A673 (cell line): ENCODE results near the gene CLASRP. TPM values are rescaled to one million over a fixed set of nuclear protein-coding genes. Genes with fewer than 3 reads are reported as not detected.

ENCODE experiments used
- BruUV-seq: library from RNA; stranded (reverse); fragments of 400-500 nt; replicated peaks from 2 replicates; lab custom pipeline; 2021; lab: Mats Ljungman, UMichigan
- CTCF ChIA-PET: fragments of 300-600 bp; sonication (Branson Sonifier 250); formaldehyde crosslinking; loops from one replicate; lab custom pipeline; 2022; ENCODE audit warnings: antibody characterized with exemption; lab: Charles Lee
- POLR2A ChIA-PET: fragments of 300-600 bp; sonication (Branson Sonifier 250); formaldehyde crosslinking; loops from one replicate; lab custom pipeline; 2022; ENCODE audit warnings: antibody characterized with exemption; ENCODE audit not compliant: low non-redundant PET; lab: Charles Lee
- DNase-seq: peaks from one replicate; pipeline ENCODE4 v3.0.0-alpha.2; 2015; ENCODE audit warnings: low spot score
- H3K27ac ChIP-seq: fragments of 200-600 bp; sonication (generic); 2 replicates; pipeline ENCODE4 v1.5.1; 2016; ENCODE audit warnings: mixed run types, low read depth, mild to moderate bottlenecking, mixed read lengths, antibody characterized with exemption, low read length; ENCODE audit not compliant: poor library complexity, severe bottlenecking
- H3K27me3 ChIP-seq: fragments of 200-600 bp; sonication (generic); replicated peaks from 2 replicates; pipeline ENCODE4 v1.6.1; 2017; ENCODE audit warnings: mixed run types, low read depth, mild to moderate bottlenecking, mixed read lengths, antibody characterized with exemption, low read length; ENCODE audit not compliant: insufficient read depth, poor library complexity
- H3K36me3 ChIP-seq: fragments of 200-600 bp; sonication (generic); 2 replicates; pipeline ENCODE4 v1.6.1; 2016; ENCODE audit warnings: mixed run types, mild to moderate bottlenecking, mixed read lengths, antibody characterized with exemption, low read length; ENCODE audit not compliant: insufficient read depth, poor library complexity, severe bottlenecking
- H3K4me1 ChIP-seq: fragments of 200-600 bp; sonication (generic); 2 replicates; pipeline ENCODE4 v1.6.1; 2017; ENCODE audit warnings: mixed run types, mild to moderate bottlenecking, mixed read lengths, antibody characterized with exemption, low read length; ENCODE audit not compliant: insufficient read depth, poor library complexity, severe bottlenecking
- H3K4me3 ChIP-seq: fragments of 200-600 bp; sonication (generic); 2 replicates; pipeline ENCODE4 v1.5.1; 2016; ENCODE audit warnings: low read depth, mixed run types, mild to moderate bottlenecking, mixed read lengths, low read length; ENCODE audit not compliant: poor library complexity, severe bottlenecking
- H3K9me3 ChIP-seq: fragments of 200-600 bp; sonication (generic); 2 replicates; pipeline ENCODE4 v1.6.1; 2016; ENCODE audit warnings: mixed run types, low read depth, mild to moderate bottlenecking, mixed read lengths, antibody characterized with exemption, low read length; ENCODE audit not compliant: poor library complexity, severe bottlenecking
- CTCF ChIP-seq: fragments of 300-800, 200-600 bp; sonication (generic); conservative IDR thresholded peaks from 2 replicates; pipeline ENCODE4 v1.5.1; 2017; ENCODE audit warnings: low read depth, mild to moderate bottlenecking, antibody characterized with exemption, low read length, moderate library complexity, mixed read lengths
- EZH2 ChIP-seq: fragments of 200-600 bp; sonication (generic); IDR thresholded peaks from 2 replicates; pipeline ENCODE4 v1.6.1; 2017; ENCODE audit warnings: borderline replicate concordance, low read depth, mild to moderate bottlenecking, mixed read lengths, antibody characterized with exemption, low read length; ENCODE audit not compliant: poor library complexity, severe bottlenecking
- intact Hi-C: fragments of 100-400 bp; cut with micrococcal nuclease; formaldehyde crosslinking; loops from one replicate; pipeline ENCODE4 v1.10.0; 2022; ENCODE audit not compliant: unreplicated experiment
- total RNA-seq: library from RNA; stranded (reverse); gene quantifications from 2 replicates; pipeline ENCODE4 v1.2.3, GENCODE V29; 2021

The CLASRP gene
- total RNA-seq, 1 experiment from 2014 or later = 104 TPM

DNA sequence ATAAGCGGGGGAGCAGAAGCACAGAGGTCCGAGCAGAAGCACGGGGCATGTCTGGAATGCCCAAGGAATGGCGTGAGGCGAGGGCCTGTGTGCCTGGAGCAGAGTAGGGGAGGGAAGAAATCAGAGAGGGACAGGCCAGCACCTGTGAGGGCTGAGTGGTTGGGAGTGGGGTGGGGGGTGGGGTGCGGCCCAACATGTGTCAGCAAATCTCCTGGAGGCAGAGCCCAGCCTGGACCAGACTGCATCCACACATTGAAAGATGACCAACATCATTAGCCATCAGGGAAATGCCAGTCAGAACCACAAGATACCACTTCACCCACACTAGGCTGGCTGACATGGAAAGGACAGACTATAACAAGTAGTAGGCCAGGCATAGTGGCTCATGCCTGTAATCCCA is 11.2 kb downstream of the CLASRP start:
- ChIA-PET CTCF (no interaction called here), POLR2A (no interaction called here)
- Histone ChIP-seq H3K4me3 (no peak overlapping the region), H3K27me3 (no peaks in the 10 kb centered on the region), H3K27ac (no peak overlapping the region), H3K36me3 (peaks cover 30% of the 10 kb centered on the region), H3K9me3 (no peaks in the 10 kb centered on the region), H3K4me1 (no peaks in the 10 kb centered on the region)
- DNase-seq = no peak
- intact Hi-C loops = no loop called here
- no TSS peak for BruUV-seq
- TF ChIP-seq EZH2 (no peak), CTCF (no peak)

DNA sequence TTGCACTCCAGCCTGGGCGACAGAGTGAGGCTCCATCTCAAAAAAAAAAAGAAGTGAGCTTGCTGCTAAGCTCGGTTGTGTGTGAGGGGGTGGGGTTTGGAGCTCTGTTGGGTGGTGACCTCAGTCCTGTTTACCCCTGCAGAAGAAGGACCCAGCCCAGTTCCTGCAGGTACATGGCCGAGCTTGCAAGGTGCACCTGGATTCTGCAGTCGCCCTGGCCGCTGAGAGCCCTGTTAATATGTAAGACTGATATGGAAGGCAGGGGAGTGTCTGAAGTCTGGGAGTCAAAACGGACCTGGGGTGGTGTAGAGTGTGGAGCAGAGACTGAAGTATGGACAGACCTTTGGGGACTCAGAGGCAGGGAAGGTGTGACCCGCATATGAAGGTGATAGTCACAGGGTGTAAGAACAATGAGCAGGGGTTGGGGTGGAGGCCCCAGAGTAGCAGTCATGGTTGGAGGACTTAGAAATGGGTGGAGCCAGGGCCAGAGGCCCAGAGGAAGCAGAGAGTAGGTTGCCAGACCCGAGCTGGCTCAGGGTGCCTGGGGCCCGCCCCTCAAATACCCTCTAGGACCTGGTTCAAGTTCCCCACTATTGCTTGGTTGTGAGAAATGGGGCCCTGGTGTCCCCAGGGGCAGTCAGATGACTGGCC is 13.2 kb downstream of the CLASRP start:
- Histone ChIP-seq H3K27me3 (no peaks in the 10 kb centered on the region), H3K4me3 (no peak overlapping the region), H3K36me3 (peaks cover 33% of the 10 kb centered on the region), H3K4me1 (no peaks in the 10 kb centered on the region), H3K27ac (no peak overlapping the region), H3K9me3 (no peaks in the 10 kb centered on the region)
- TF ChIP-seq EZH2 (no peak), CTCF (no peak)
- DNase-seq = no peak
- no TSS peak for BruUV-seq
- intact Hi-C loops = no loop called here
- POLR2A ChIA-PET = no interaction called here
- CTCF ChIA-PET = interaction anchor here (1.4 kb wide), 1 partner anchor 8 kb away, joined by 3 read pairs; no protein-coding TSS in a partner anchor

DNA sequence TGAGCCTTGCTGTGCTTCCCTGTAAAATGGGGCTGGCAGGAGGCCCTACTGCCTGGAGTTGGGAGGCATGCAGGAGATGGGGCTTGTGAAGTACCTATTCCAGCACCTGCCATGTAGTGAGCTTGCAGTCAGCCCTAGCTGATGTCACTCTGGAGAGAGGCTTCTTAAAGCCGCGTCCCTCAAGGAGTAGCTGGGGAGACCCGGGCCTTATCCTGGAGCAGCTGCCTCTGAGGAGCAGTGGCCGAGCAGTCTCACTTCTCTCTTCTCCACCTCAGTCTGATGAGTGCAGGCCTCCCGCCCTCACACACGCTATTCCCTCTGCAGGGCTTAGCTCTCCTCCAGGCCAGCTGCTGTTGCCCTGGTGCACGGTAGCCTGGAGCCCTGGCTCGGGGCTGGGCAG is 18.0 kb downstream of the CLASRP start:
- TF ChIP-seq CTCF (no peak), EZH2 (no peak)
- no peaks in the 10 kb centered on the region for H3K27me3 ChIP-seq
- H3K36me3 ChIP-seq = peaks cover 70% of the 10 kb centered on the region
- CTCF ChIA-PET = no interaction called here
- no peak overlapping the region for H3K27ac ChIP-seq
- H3K9me3 ChIP-seq = no peaks in the 10 kb centered on the region
- no peak for DNase-seq
- no TSS peak for BruUV-seq
- no peak overlapping the region for H3K4me3 ChIP-seq
- POLR2A ChIA-PET = no interaction called here
- intact Hi-C loops = no loop called here
- H3K4me1 ChIP-seq = no peaks in the 10 kb centered on the region
